K562 (cell line): ENCODE data around the gene EGFL7.

ENCODE experiments used
- ARNT ChIP-seq, 2 experiments: fragments of 450-650 bp; IDR thresholded peaks; 2 replicates each; pipeline ENCODE4 v1.6.1; 2016; ENCODE audit warnings: mild to moderate bottlenecking in 1 of 2
- CTCF ChIP-seq, 3 experiments: IDR thresholded peaks in 2 of 3; conservative IDR thresholded peaks in 1 of 3; 2 replicates each; pipeline ENCODE4 v1.5.1; 2011 to 2012; ENCODE audit warnings: low read length in 3 of 3, mild to moderate bottlenecking in 3 of 3, control low read depth in 2 of 3, improper control_type of control experiment in 1 of 3, inconsistent platforms in 1 of 3, low read depth in 1 of 3, mixed read lengths in 1 of 3, moderate library complexity in 1 of 3; ENCODE audit not compliant: insufficient read depth in 2 of 3
- FOXP1 ChIP-seq: sonication (generic); formaldehyde crosslinking; IDR thresholded peaks from 2 replicates; pipeline ENCODE4 v1.8.0; 2022; ENCODE audit warnings: mild to moderate bottlenecking, missing genetic modification reagents
- KLF16 ChIP-seq: IDR thresholded peaks from 2 replicates; pipeline ENCODE4 v1.6.1; 2016; ENCODE audit warnings: antibody characterized with exemption
- NEUROD1 ChIP-seq: fragments of 150-350 bp; IDR thresholded peaks from 2 replicates; pipeline ENCODE4 v1.6.1; 2014; ENCODE audit warnings: borderline replicate concordance, low read length, low read depth; ENCODE audit not compliant: partially characterized antibody
- POLR2A ChIP-seq: fragments of 450-650 bp; conservative IDR thresholded peaks from 2 replicates; pipeline ENCODE4 v1.6.1; 2016
- RBM39 ChIP-seq: fragments of 200-400 bp; formaldehyde crosslinking; optimal IDR thresholded peaks from 2 replicates; pipeline ENCODE3; 2018; ENCODE audit warnings: low read depth, low read length
- REST ChIP-seq, 2 experiments: fragments of 450-650 bp; formaldehyde crosslinking in 1 of 2; IDR thresholded peaks; 2 replicates each; pipeline versions ENCODE4 v1.4.0 to v1.6.1; 2014 to 2020; ENCODE audit warnings: mild to moderate bottlenecking in 2 of 2, borderline replicate concordance in 1 of 2, low read depth in 1 of 2
- SIN3A ChIP-seq, 2 experiments: fragments of 150-350 bp in 1 of 2; IDR thresholded peaks; 2 replicates each; pipeline ENCODE4 v1.6.1; 2011 to 2016; ENCODE audit warnings: borderline replicate concordance in 2 of 2, low read depth in 2 of 2, low read length in 2 of 2, mild to moderate bottlenecking in 2 of 2, moderate library complexity in 2 of 2; ENCODE audit not compliant: control insufficient read depth in 1 of 2
- YY1 ChIP-seq, 3 experiments: IDR thresholded peaks; 2 replicates each; pipeline ENCODE4 v1.6.1; 2011; ENCODE audit warnings: low read length in 2 of 3, mild to moderate bottlenecking in 2 of 3, moderate library complexity in 2 of 3, borderline replicate concordance in 1 of 3, control low read depth in 1 of 3, low read depth in 1 of 3; ENCODE audit not compliant: insufficient read depth in 3 of 3, insufficient replicate concordance in 2 of 3, control insufficient read depth in 1 of 3, insufficient read length in 1 of 3; ENCODE audit errors: extremely low read depth in 1 of 3
- ZFP36 ChIP-seq: fragments of 150-350 bp; IDR thresholded peaks from 2 replicates; pipeline ENCODE4 v1.6.1; 2018; ENCODE audit warnings: low read length, low read depth; ENCODE audit not compliant: partially characterized antibody
- ZNF134 ChIP-seq: fragments of 250-450 bp; sonication (Bioruptor Pico); conservative IDR thresholded peaks from 2 replicates; pipeline ENCODE4 v1.4.0; 2020

- no peak for TF ChIP-seq CTCF (IDR thresholded peaks at IDR 0.05 in 2 of 3, conservative IDR thresholded peaks at IDR 0.05 in 1 of 3; ENCODE audit: insufficient read depth in 2 of 3, low read depth in 1 of 3, low read length in 3 of 3)
- TF ChIP-seq SIN3A (IDR thresholded peaks at IDR 0.05; ENCODE audit: borderline replicate concordance in 2 of 2, control insufficient read depth in 1 of 2, low read depth in 2 of 2, low read length in 2 of 2), result no peak
- no peak for TF ChIP-seq REST (IDR thresholded peaks at IDR 0.05; ENCODE audit: borderline replicate concordance)
- no peak for TF ChIP-seq REST (CRISPR knock-in tag; IDR thresholded peaks at IDR 0.05; ENCODE audit: low read depth)
- TF ChIP-seq ARNT (IDR thresholded peaks at IDR 0.05), result no peak
- no peak for TF ChIP-seq YY1 (IDR thresholded peaks at IDR 0.05; ENCODE audit: borderline replicate concordance in 1 of 3, control insufficient read depth in 1 of 3, extremely low read depth in 1 of 3, insufficient read depth in 3 of 3, insufficient read length in 1 of 3, insufficient replicate concordance in 2 of 3, low read depth in 1 of 3, low read length in 2 of 3)
- no peak for TF ChIP-seq ZFP36
- no peak for TF ChIP-seq RBM39
- TF ChIP-seq FOXP1 (CRISPR knock-in tag), result no peak
- no peak for TF ChIP-seq POLR2A
- no peak for TF ChIP-seq KLF16
- TF ChIP-seq ZNF134, result no peak
- no peak for TF ChIP-seq NEUROD1
Measured at GRCh38 chr9:136626066-136626725, 36.5 kb upstream of the EGFL7 start.
